Measurements from ENCODE around the gene PXK. TPM values are rescaled to one million over a fixed set of nuclear protein-coding genes. Genes with fewer than 3 reads are reported as not detected.

Gene PXK
- total RNA-seq, 5 donors from 2014 or later (not counting 1 experiment from before 2014, with no cell fraction given), result 17.4 to 23.0 (median 21.8) TPM

- Histone ChIP-seq H3K36me3 (ENCODE audit: control insufficient read depth in 2 of 2, extremely low read depth in 1 of 2, insufficient read depth in 1 of 2, low read length in 1 of 2) (no peaks in the 10 kb centered on the region), H3K9me3 (no peaks in the 10 kb centered on the region), H3K27me3 (replicated peaks in 1 of 2; ENCODE audit: control insufficient read depth in 2 of 2, extremely low read depth in 1 of 2, insufficient read depth in 2 of 2, low read length in 1 of 2) (no peaks in the 10 kb centered on the region), H3K27ac (ENCODE audit: low read length) (no peak overlapping the region), H3K4me3 (ENCODE audit: control insufficient read depth in 1 of 2, extremely low read depth in 1 of 2, low read length in 1 of 2) (no peak overlapping the region), H3K4me1 (ENCODE audit: control insufficient read depth in 1 of 2, extremely low read depth in 1 of 2, insufficient read depth in 2 of 2, low read length in 2 of 2) (peaks cover 0 to 7% of the 10 kb centered on the region in 2 experiments)
- CTCF ChIA-PET, result no interaction called here
- Mint-ChIP-seq H3K27me3 (no peaks in the 10 kb centered on the region), H3K4me3 (no peak overlapping the region), H3K27ac (no peak overlapping the region), H3K9me3 (no peaks in the 10 kb centered on the region), H3K4me1 (peaks cover 9 to 28% (median 18%) of the 10 kb centered on the region in 3 donors), H3K36me3 (peaks cover 3% of the 10 kb centered on the region)
- POLR2A ChIA-PET, result no interaction called here
- DNase-seq (no peak), ATAC-seq (replicated peaks in 1 of 4) (no peak)
- 100% methylated on average over 2 of the region's 4 CpGs for WGBS (ENCODE audit: insufficient coverage)
Observed at GRCh38 chr3:58359621-58360020, 26.9 kb downstream of the PXK start.

GRCh38 chr3:58361866-58362265 lies 29.2 kb downstream of the PXK start:
- POLR2A ChIA-PET, result no interaction called here
- peaks cover 26 to 39% (median 35%) of the 10 kb centered on the region in 3 donors for H3K4me1 Mint-ChIP-seq
- no peak overlapping the region for H3K4me3 Mint-ChIP-seq

GRCh38 chr3:58366699-58367098 lies 34.0 kb downstream of the PXK start:
- H3K36me3 Mint-ChIP-seq, result peaks cover 23% of the 10 kb centered on the region
- CTCF ChIA-PET, result interaction anchor here in 1 of 2 donors (0.9 kb wide), 1 partner anchor 13 kb away, joined by 3 read pairs; no protein-coding TSS in a partner anchor

More at GRCh38 chr3:58361866-58362265, 29.2 kb downstream of the PXK start:
- H3K36me3 Mint-ChIP-seq, result peaks cover 16% of the 10 kb centered on the region
- Histone ChIP-seq H3K4me1 (ENCODE audit: control insufficient read depth in 1 of 2, extremely low read depth in 1 of 2, insufficient read depth in 2 of 2, low read length in 2 of 2) (peaks cover 0 to 4% of the 10 kb centered on the region in 2 experiments), H3K27ac (ENCODE audit: low read length) (no peak overlapping the region), H3K27me3 (replicated peaks in 1 of 2; ENCODE audit: control insufficient read depth in 2 of 2, extremely low read depth in 1 of 2, insufficient read depth in 2 of 2, low read length in 1 of 2) (no peaks in the 10 kb centered on the region), H3K36me3 (ENCODE audit: control insufficient read depth in 2 of 2, extremely low read depth in 1 of 2, insufficient read depth in 1 of 2, low read length in 1 of 2) (no peaks in the 10 kb centered on the region), H3K4me3 (ENCODE audit: control insufficient read depth in 1 of 2, extremely low read depth in 1 of 2, low read length in 1 of 2) (no peak overlapping the region), H3K9me3 (no peaks in the 10 kb centered on the region)
- ATAC-seq (replicated peaks in 1 of 4) (no peak), DNase-seq (no peak)
- no peaks in the 10 kb centered on the region for H3K27me3 Mint-ChIP-seq
- H3K9me3 Mint-ChIP-seq, result peaks cover 0 to 6% (median 0%) of the 10 kb centered on the region in 3 donors
- no peak overlapping the region for H3K27ac Mint-ChIP-seq
- CTCF ChIA-PET, result no interaction called here

GRCh38 chr3:58369038-58369437 lies 36.3 kb downstream of the PXK start:
- no peak overlapping the region for H3K27ac Mint-ChIP-seq
- H3K27me3 ChIP-seq (replicated peaks in 1 of 2; ENCODE audit: control insufficient read depth in 2 of 2, extremely low read depth in 1 of 2, insufficient read depth in 2 of 2, low read length in 1 of 2), result no peaks in the 10 kb centered on the region
- no peak overlapping the region for H3K4me3 Mint-ChIP-seq
- H3K9me3 Mint-ChIP-seq, result peaks cover 0 to 6% (median 0%) of the 10 kb centered on the region in 3 donors
- ChIA-PET CTCF (interaction anchor here in 1 of 2 donors (1.0 kb wide), 1 partner anchor 152 kb away, joined by 3 read pairs; no protein-coding TSS in a partner anchor), POLR2A (no interaction called here)
- ATAC-seq (replicated peaks in 1 of 4) (no peak), DNase-seq (no peak)
- no peaks in the 10 kb centered on the region for H3K27me3 Mint-ChIP-seq
- no peak overlapping the region for H3K27ac ChIP-seq (ENCODE audit: low read length)
- peaks cover 32% of the 10 kb centered on the region for H3K36me3 Mint-ChIP-seq
- H3K4me3 ChIP-seq (ENCODE audit: control insufficient read depth in 1 of 2, extremely low read depth in 1 of 2, low read length in 1 of 2), result no peak overlapping the region
- peaks cover 21 to 25% (median 24%) of the 10 kb centered on the region in 3 donors for H3K4me1 Mint-ChIP-seq
- H3K4me1 ChIP-seq (ENCODE audit: control insufficient read depth in 1 of 2, extremely low read depth in 1 of 2, insufficient read depth in 2 of 2, low read length in 2 of 2), result peaks cover 0 to 4% of the 10 kb centered on the region in 2 experiments
- H3K36me3 ChIP-seq (ENCODE audit: control insufficient read depth in 2 of 2, extremely low read depth in 1 of 2, insufficient read depth in 1 of 2, low read length in 1 of 2), result peaks cover 5 to 8% of the 10 kb centered on the region in 2 donors
- WGBS (ENCODE audit: insufficient coverage), result 100% methylated on average over 1 of the region's 1 CpG
- no peaks in the 10 kb centered on the region for H3K9me3 ChIP-seq

More at GRCh38 chr3:58366699-58367098, 34.0 kb downstream of the PXK start:
- peaks cover 0 to 5% of the 10 kb centered on the region in 2 donors for H3K36me3 ChIP-seq (ENCODE audit: control insufficient read depth in 2 of 2, extremely low read depth in 1 of 2, insufficient read depth in 1 of 2, low read length in 1 of 2)
- no peak for ATAC-seq (replicated peaks in 1 of 4)
- Mint-ChIP-seq H3K27me3 (no peaks in the 10 kb centered on the region), H3K27ac (no peak overlapping the region), H3K4me1 (peaks cover 26 to 34% (median 29%) of the 10 kb centered on the region in 3 donors), H3K9me3 (peaks cover 0 to 6% (median 0%) of the 10 kb centered on the region in 3 donors), H3K4me3 (no peak overlapping the region)
- H3K9me3 ChIP-seq, result no peaks in the 10 kb centered on the region
- no peak overlapping the region for H3K4me3 ChIP-seq (ENCODE audit: control insufficient read depth in 1 of 2, extremely low read depth in 1 of 2, low read length in 1 of 2)
- H3K4me1 ChIP-seq (ENCODE audit: control insufficient read depth in 1 of 2, extremely low read depth in 1 of 2, insufficient read depth in 2 of 2, low read length in 2 of 2), result peaks cover 0 to 4% of the 10 kb centered on the region in 2 experiments
- POLR2A ChIA-PET, result no interaction called here
- H3K27me3 ChIP-seq (replicated peaks in 1 of 2; ENCODE audit: control insufficient read depth in 2 of 2, extremely low read depth in 1 of 2, insufficient read depth in 2 of 2, low read length in 1 of 2), result no peaks in the 10 kb centered on the region
- no peak overlapping the region for H3K27ac ChIP-seq (ENCODE audit: low read length)
- WGBS (ENCODE audit: insufficient coverage), result no CpG with 5 or more reads among the region's 1 CpG
- DNase-seq, result no peak

GRCh38 chr3:58369876-58370275 lies 37.2 kb downstream of the PXK start:
- H3K27me3 ChIP-seq (replicated peaks in 1 of 2; ENCODE audit: control insufficient read depth in 2 of 2, extremely low read depth in 1 of 2, insufficient read depth in 2 of 2, low read length in 1 of 2), result no peaks in the 10 kb centered on the region
- no CpG with 5 or more reads among the region's 3 CpGs for WGBS (ENCODE audit: insufficient coverage)
- H3K27ac ChIP-seq (ENCODE audit: low read length), result no peak overlapping the region
- CTCF ChIA-PET, result interaction anchor here in 1 of 2 donors (1.0 kb wide), 1 partner anchor 153 kb away, joined by 3 read pairs; no protein-coding TSS in a partner anchor
- Mint-ChIP-seq H3K36me3 (peaks cover 39% of the 10 kb centered on the region), H3K9me3 (peaks cover 0 to 6% (median 0%) of the 10 kb centered on the region in 3 donors), H3K27ac (no peak overlapping the region), H3K27me3 (no peaks in the 10 kb centered on the region), H3K4me3 (no peak overlapping the region), H3K4me1 (peaks cover 14 to 18% (median 17%) of the 10 kb centered on the region in 3 donors)
- no peak overlapping the region for H3K4me3 ChIP-seq (ENCODE audit: control insufficient read depth in 1 of 2, extremely low read depth in 1 of 2, low read length in 1 of 2)
- POLR2A ChIA-PET, result no interaction called here
- no peaks in the 10 kb centered on the region for H3K9me3 ChIP-seq
- peaks cover 5 to 8% of the 10 kb centered on the region in 2 donors for H3K36me3 ChIP-seq (ENCODE audit: control insufficient read depth in 2 of 2, extremely low read depth in 1 of 2, insufficient read depth in 1 of 2, low read length in 1 of 2)
- ATAC-seq (replicated peaks in 1 of 4) (no peak), DNase-seq (no peak)
- H3K4me1 ChIP-seq (ENCODE audit: control insufficient read depth in 1 of 2, extremely low read depth in 1 of 2, insufficient read depth in 2 of 2, low read length in 2 of 2), result no peaks in the 10 kb centered on the region

GRCh38 chr3:58370407-58370806 lies 37.7 kb downstream of the PXK start:
- H3K4me3 ChIP-seq (ENCODE audit: control insufficient read depth in 1 of 2, extremely low read depth in 1 of 2, low read length in 1 of 2), result no peak overlapping the region
- 94% methylated on average over 9 of the region's 10 CpGs for WGBS (ENCODE audit: insufficient coverage)

More at GRCh38 chr3:58370407-58370806, 37.7 kb downstream of the PXK start:
- ATAC-seq (replicated peaks in 1 of 4) (no peak), DNase-seq (no peak)
- Histone ChIP-seq H3K27me3 (replicated peaks in 1 of 2; ENCODE audit: control insufficient read depth in 2 of 2, extremely low read depth in 1 of 2, insufficient read depth in 2 of 2, low read length in 1 of 2) (no peaks in the 10 kb centered on the region), H3K27ac (ENCODE audit: low read length) (no peak overlapping the region), H3K36me3 (ENCODE audit: control insufficient read depth in 2 of 2, extremely low read depth in 1 of 2, insufficient read depth in 1 of 2, low read length in 1 of 2) (peaks cover 5 to 8% of the 10 kb centered on the region in 2 donors), H3K4me1 (ENCODE audit: control insufficient read depth in 1 of 2, extremely low read depth in 1 of 2, insufficient read depth in 2 of 2, low read length in 2 of 2) (no peaks in the 10 kb centered on the region), H3K9me3 (no peaks in the 10 kb centered on the region)
- Mint-ChIP-seq H3K27ac (no peak overlapping the region), H3K9me3 (peaks cover 0 to under 1% (median 0%) of the 10 kb centered on the region in 3 donors), H3K27me3 (no peaks in the 10 kb centered on the region), H3K4me3 (no peak overlapping the region), H3K36me3 (peaks cover 37% of the 10 kb centered on the region), H3K4me1 (peaks cover 9 to 13% (median 12%) of the 10 kb centered on the region in 3 donors)
- POLR2A ChIA-PET, result no interaction called here
- CTCF ChIA-PET, result no interaction called here
